Heart left ventricle (tissue), 16 donors: ENCODE results near the gene CCDC27. TPM values are rescaled to one million over a fixed set of nuclear protein-coding genes. Genes with fewer than 3 reads are reported as not detected.

Experiments
- ATAC-seq, 4 donors: fragments of 200-7000 bp; cut with Tn5 transposase; one replicate each; pipeline ENCODE4 v1.9.1; 2020 to 2022; ENCODE audit warnings: moderate library complexity in 4 of 4, mild to moderate bottlenecking in 3 of 4, moderate number of reproducible peaks in 1 of 4
- DNase-seq, 5 donors: peaks; one replicate each; pipeline ENCODE4 v3.0.0-alpha.2; 2020
- H3K27ac ChIP-seq, 12 donors: fragments of 200-600 bp; sonication (generic) in 4 of 12; one replicate each; pipeline versions ENCODE4 v1.5.0 to v1.8.0; 2016 to 2022; ENCODE audit warnings: mild to moderate bottlenecking in 2 of 12
- H3K27me3 ChIP-seq, 9 donors: fragments of 200-600 bp; sonication (generic) in 2 of 9; one replicate each; pipeline versions ENCODE4 v1.5.1 to v1.8.0; 2016 to 2022; ENCODE audit warnings: mild to moderate bottlenecking in 3 of 9
- H3K36me3 ChIP-seq, 9 donors: fragments of 200-600 bp; sonication (generic) in 2 of 9; one replicate each; pipeline versions ENCODE4 v1.5.0 to v1.8.0; 2018 to 2022; ENCODE audit warnings: mild to moderate bottlenecking in 2 of 9
- H3K4me1 ChIP-seq, 12 donors: fragments of 200-600 bp; sonication (generic) in 4 of 12; one replicate each; pipeline versions ENCODE4 v1.5.0 to v1.8.0; 2016 to 2022; ENCODE audit warnings: mild to moderate bottlenecking in 3 of 12
- H3K4me3 ChIP-seq, 12 donors: fragments of 200-600 bp; sonication (generic) in 4 of 12; one replicate each; pipeline versions ENCODE4 v1.5.0 to v1.8.0; 2017 to 2022; ENCODE audit warnings: mild to moderate bottlenecking in 9 of 12, moderate library complexity in 4 of 12
- H3K9me3 ChIP-seq, 12 donors: fragments of 200-600 bp; sonication (generic) in 4 of 12; one replicate each; pipeline versions ENCODE4 v1.5.0 to v1.8.0; 2016 to 2022; ENCODE audit warnings: mild to moderate bottlenecking in 1 of 12
- POLR2A ChIP-seq, 2 donors: fragments of 450-650 bp; IDR thresholded peaks; one replicate each; pipeline ENCODE4 v1.6.1; 2017; ENCODE audit warnings: antibody characterized with exemption in 2 of 2, mild to moderate bottlenecking in 2 of 2, moderate library complexity in 2 of 2
- WGBS, 4 donors: extraction: QIAGEN DNeasy Blood & Tissue Kit in 2 of 4; methylation state at CpG; one replicate each; pipeline versions ENCODE4 v1.1.5 to v1.1.7; 2013 to 2018; 5-methylcytosine and 5-hydroxymethylcytosine counted together
- intact Hi-C, 10 donors: fragments of 100-400 bp; cut with DNase I; formaldehyde crosslinking; loops; one replicate each; pipeline versions ENCODE4 v1.11.1 to v1.14.2; 2022
- polyA plus RNA-seq, 2 donors: library from polyadenylated mRNA; stranded (reverse); fragments of 200-250 nt; gene quantifications; one replicate each; pipeline ENCODE4 v1.2.3, GENCODE V29; 2013
- total RNA-seq, 9 donors: library from RNA; depleted of rRNA in 2 of 9; stranded (reverse); fragments of >200 nt in 2 of 9; fragmentation: NEBNext Ultra II Directional in 3 of 9; extraction: Animal tissue kit (Norgen Biotek cat#: 25700) in 3 of 9; gene quantifications; one replicate each; pipeline versions ENCODE4 v1.1.0 to v1.2.4, GENCODE V29; 2016 to 2023
- TF ChIP-seq, protein P1 (sequence below), 12 donors: fragments of 200-600 bp; sonication (generic) in 4 of 12; IDR thresholded peaks; one replicate each; pipeline versions ENCODE4 v1.5.0 to v1.8.0; 2018 to 2022; ENCODE audit warnings: antibody characterized with exemption in 12 of 12, mild to moderate bottlenecking in 5 of 12
- donor health status: ischemic (EF 13 %, LVEDD 7.1; RV severe dilation, severe dysfunction).
- donor health status: healthy with polysubstance abuse.
- donor health status: DM: no; HTN: yes; CAD: no.
- donor health status: DM: no; HTN: no; CAD: no.
- donor health status: ischemic (EF 25% LVEDD 6.9; RV normal size, moderate dysfunction).
- donor health status: ischemic (EF 25% LVEDD 5.7; RV mildly dilated, moderate dysfunction).
- donor health status: healthy.
- donor health status: DM: yes; HTN: yes; CAD: no.
- donor health status: ischemic (EF 35%, LVEDD 5.7; RV mildly dilated, moderate dysfunction).
- donor health status: nonischemic (EF 11% LVEDD 7.7; RV severe dilation, severe dysfunction).
- donor health status: DM: yes; HTN: yes; CAD: no.
- donor health status: PGD.
- donor health status: ischemic (EF 29% LVEDD 5.4; RV normal size, mild dysfunction).
- donor health status: nonischemic (EF 23%, LVEDD 6.1; RV moderate dilation, normal function).

Gene CCDC27
- total and polyA plus RNA-seq, 11 donors, result not detected

- 46 to 58% (median 51%) methylated on average over 6 of the region's 6 CpGs for WGBS, 4 donors
- intact Hi-C loops, result no loop called here
- Histone ChIP-seq H3K27me3 (peaks cover 0 to 59% (median 5%) of the 10 kb centered on the region in 9 donors), H3K36me3 (no peaks in the 10 kb centered on the region), H3K27ac (no peak overlapping the region), H3K4me3 (no peak overlapping the region), H3K4me1 (no peaks in the 10 kb centered on the region), H3K9me3 (peaks cover 0 to 8% (median 0%) of the 10 kb centered on the region in 12 donors)
- ATAC-seq (no peak), DNase-seq (no peak)
- no peak for TF ChIP-seq POLR2A (IDR thresholded peaks at IDR 0.05)
- TF ChIP-seq, protein P1, sequence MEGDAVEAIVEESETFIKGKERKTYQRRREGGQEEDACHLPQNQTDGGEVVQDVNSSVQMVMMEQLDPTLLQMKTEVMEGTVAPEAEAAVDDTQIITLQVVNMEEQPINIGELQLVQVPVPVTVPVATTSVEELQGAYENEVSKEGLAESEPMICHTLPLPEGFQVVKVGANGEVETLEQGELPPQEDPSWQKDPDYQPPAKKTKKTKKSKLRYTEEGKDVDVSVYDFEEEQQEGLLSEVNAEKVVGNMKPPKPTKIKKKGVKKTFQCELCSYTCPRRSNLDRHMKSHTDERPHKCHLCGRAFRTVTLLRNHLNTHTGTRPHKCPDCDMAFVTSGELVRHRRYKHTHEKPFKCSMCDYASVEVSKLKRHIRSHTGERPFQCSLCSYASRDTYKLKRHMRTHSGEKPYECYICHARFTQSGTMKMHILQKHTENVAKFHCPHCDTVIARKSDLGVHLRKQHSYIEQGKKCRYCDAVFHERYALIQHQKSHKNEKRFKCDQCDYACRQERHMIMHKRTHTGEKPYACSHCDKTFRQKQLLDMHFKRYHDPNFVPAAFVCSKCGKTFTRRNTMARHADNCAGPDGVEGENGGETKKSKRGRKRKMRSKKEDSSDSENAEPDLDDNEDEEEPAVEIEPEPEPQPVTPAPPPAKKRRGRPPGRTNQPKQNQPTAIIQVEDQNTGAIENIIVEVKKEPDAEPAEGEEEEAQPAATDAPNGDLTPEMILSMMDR (IDR thresholded peaks at IDR 0.05), result no peak
Observed at GRCh38 chr1:3759796-3760195, 7.5 kb downstream of the CCDC27 start.

GRCh38 chr1:3761296-3762010, 9.2 kb downstream of the CCDC27 start:
- Histone ChIP-seq H3K27me3 (peaks cover 0 to 43% (median 4%) of the 10 kb centered on the region in 9 donors), H3K9me3 (peaks cover 0 to 8% (median 0%) of the 10 kb centered on the region in 12 donors), H3K27ac (no peak overlapping the region), H3K4me1 (no peaks in the 10 kb centered on the region), H3K4me3 (no peak overlapping the region), H3K36me3 (no peaks in the 10 kb centered on the region)
- WGBS, 4 donors, result 83 to 88% (median 87%) methylated on average over 16 to 17 of the region's 17 CpGs
- no peak for DNase-seq
- no peak for ATAC-seq
- TF ChIP-seq, protein P1 (IDR thresholded peaks at IDR 0.05), result no peak
- no peak for TF ChIP-seq POLR2A (IDR thresholded peaks at IDR 0.05)
- intact Hi-C loops, result no loop called here

GRCh38 chr1:3762151-3762872, 10.1 kb downstream of the CCDC27 start:
- Histone ChIP-seq H3K27ac (no peak overlapping the region), H3K9me3 (peaks cover 0 to 8% (median 0%) of the 10 kb centered on the region in 12 donors), H3K4me3 (no peak overlapping the region), H3K27me3 (peaks cover 0 to 41% (median 3%) of the 10 kb centered on the region in 9 donors), H3K36me3 (no peaks in the 10 kb centered on the region), H3K4me1 (no peaks in the 10 kb centered on the region)
- DNase-seq (peak in 1 of 5 donors; percentile 42), ATAC-seq (peak in 1 of 4 donors; percentile 42)
- 52 to 80% (median 74%) methylated on average over 4 to 15 of the region's 15 CpGs for WGBS, 4 donors
- TF ChIP-seq POLR2A (IDR thresholded peaks at IDR 0.05), result no peak
- TF ChIP-seq, protein P1 (IDR thresholded peaks at IDR 0.05), result no peak
- intact Hi-C loops, result no loop called here

DNA sequence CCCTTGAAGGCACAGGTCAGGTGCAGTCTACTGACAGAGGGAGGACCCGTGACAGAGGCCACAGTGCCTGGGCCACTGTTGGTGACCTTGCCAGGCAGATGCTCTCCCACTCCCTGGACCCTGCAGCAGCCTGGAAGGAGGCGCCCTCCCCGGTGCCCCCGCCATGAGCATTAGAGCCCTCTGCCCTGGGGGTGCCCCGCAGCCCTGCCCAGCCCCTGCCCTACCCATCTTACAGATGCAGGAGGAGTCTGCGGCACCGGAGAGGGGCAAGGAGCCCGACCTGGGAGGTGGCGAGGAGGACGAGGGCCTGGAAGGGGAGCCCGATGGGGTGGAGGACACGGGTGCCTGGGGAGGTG, 10.6 kb downstream of the CCDC27 start:
- intact Hi-C loops, result no loop called here
- ATAC-seq, result no peak
- peaks cover 0 to 43% (median 3%) of the 10 kb centered on the region in 9 donors for H3K27me3 ChIP-seq

More for the DNA sequence above, 10.6 kb downstream of the CCDC27 start:
- WGBS, 4 donors, result 82 to 86% (median 83%) methylated on average over 8 to 12 of the region's 12 CpGs
- H3K4me1 ChIP-seq, result no peaks in the 10 kb centered on the region
- no peak for TF ChIP-seq POLR2A (IDR thresholded peaks at IDR 0.05)
- TF ChIP-seq, protein P1 (IDR thresholded peaks at IDR 0.05), result no peak
- no peak overlapping the region for H3K27ac ChIP-seq
- no peak overlapping the region for H3K4me3 ChIP-seq
- H3K9me3 ChIP-seq, result peaks cover 0 to 8% (median 0%) of the 10 kb centered on the region in 12 donors
- H3K36me3 ChIP-seq, result no peaks in the 10 kb centered on the region
- peak in 1 of 5 donors; percentile 63 for DNase-seq
